Dendritic cell treated with granulocyte-macrophage colony-stimulating factor and Interleukin-4, amounts not matched to agents 40 ng/mL and 50 ng/mL, for 4 days (primary cell): Measurements from ENCODE around the gene PRELP.

ENCODE experiments used
- H3K27ac Mint-ChIP-seq: one replicate; pipeline ENCODE4 v1.8.0; 2022; ENCODE audit warnings: mild to moderate bottlenecking, mixed read lengths
- H3K27me3 Mint-ChIP-seq: one replicate; pipeline ENCODE4 v1.8.0; 2022; ENCODE audit warnings: mild to moderate bottlenecking, mixed read lengths
- H3K36me3 Mint-ChIP-seq: one replicate; pipeline ENCODE4 v1.8.0; 2022; ENCODE audit warnings: low read depth, mixed read lengths
- H3K4me1 Mint-ChIP-seq: one replicate; pipeline ENCODE4 v1.8.0; 2022; ENCODE audit warnings: low read depth, mixed read lengths
- H3K4me3 Mint-ChIP-seq: one replicate; pipeline ENCODE4 v1.8.0; 2022; ENCODE audit warnings: mild to moderate bottlenecking, moderate library complexity, mixed read lengths
- H3K9me3 Mint-ChIP-seq: one replicate; pipeline ENCODE4 v1.8.0; 2022; ENCODE audit warnings: mixed read lengths
- intact Hi-C: fragments of 100-400 bp; cut with micrococcal nuclease; formaldehyde crosslinking; loops from one replicate; pipeline ENCODE4 v1.15.0; 2022

Gene PRELP

GRCh38 chr1:203475012-203475981 lies at the start of gene PRELP:
TSS of gene PRELP (plus strand) at chr1:203475806. CDS start at chr1:203483185, 7,379 bp downstream.
- Mint-ChIP-seq H3K9me3 (no peaks in the 10 kb centered on the region), H3K27ac (no peak within 1 kb of the TSS), H3K36me3 (no peaks in the 10 kb centered on the region), H3K4me1 (peaks cover 5% of the 10 kb centered on the region), H3K27me3 (peaks cover 35% of the 10 kb centered on the region), H3K4me3 (no peak within 1 kb of the TSS)
- intact Hi-C loops, result no loop called here

- intact Hi-C loops, result loop anchor here (5.0 kb wide), 1 partner anchor 44 kb away; no protein-coding TSS in a partner anchor
- H3K36me3 Mint-ChIP-seq, result no peaks in the 10 kb centered on the region
- H3K27me3 Mint-ChIP-seq, result peaks cover 59% of the 10 kb centered on the region
- H3K9me3 Mint-ChIP-seq, result no peaks in the 10 kb centered on the region
- H3K4me1 Mint-ChIP-seq, result peaks cover 31% of the 10 kb centered on the region
- no peak overlapping the region for H3K4me3 Mint-ChIP-seq
- peak overlapping the region; percentile 25 for H3K27ac Mint-ChIP-seq
Observed at GRCh38 chr1:203426366-203426765, 49.2 kb upstream of the PRELP start.

- intact Hi-C loops, result loop anchor here (5.0 kb wide), 1 partner anchor 45 kb away; no protein-coding TSS in a partner anchor
- no peaks in the 10 kb centered on the region for H3K36me3 Mint-ChIP-seq
- peaks cover 28% of the 10 kb centered on the region for H3K4me1 Mint-ChIP-seq
- no peak overlapping the region for H3K27ac Mint-ChIP-seq
- no peaks in the 10 kb centered on the region for H3K9me3 Mint-ChIP-seq
- H3K27me3 Mint-ChIP-seq, result peaks cover 59% of the 10 kb centered on the region
- H3K4me3 Mint-ChIP-seq, result no peak overlapping the region
Observed at GRCh38 chr1:203426870-203427269, 48.7 kb upstream of the PRELP start.

DNA sequence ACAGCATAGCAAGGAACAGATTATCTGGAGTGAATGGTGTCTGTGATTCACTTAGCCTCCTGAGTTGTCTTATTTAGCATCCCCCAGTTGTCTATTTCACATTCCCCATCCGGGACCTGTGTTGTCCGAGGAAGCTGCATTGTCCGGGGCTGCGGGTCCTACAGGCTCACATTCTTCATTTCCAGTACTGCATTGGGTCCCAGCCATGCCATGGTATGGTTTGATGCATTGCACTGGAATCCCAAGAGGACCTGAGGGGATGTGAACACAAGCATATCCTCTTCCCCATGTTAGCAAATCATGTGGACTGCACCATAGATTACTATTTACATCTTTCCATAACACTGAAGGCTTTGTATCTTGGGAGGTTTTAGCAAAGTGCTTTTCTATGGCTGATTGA lies 48.2 kb upstream of the PRELP start:
- intact Hi-C loops, result loop anchor here (5.0 kb wide), 1 partner anchor 45 kb away; no protein-coding TSS in a partner anchor
- Mint-ChIP-seq H3K4me1 (peaks cover 23% of the 10 kb centered on the region), H3K27me3 (peaks cover 57% of the 10 kb centered on the region), H3K27ac (no peak overlapping the region), H3K4me3 (no peak overlapping the region), H3K9me3 (no peaks in the 10 kb centered on the region), H3K36me3 (no peaks in the 10 kb centered on the region)

DNA sequence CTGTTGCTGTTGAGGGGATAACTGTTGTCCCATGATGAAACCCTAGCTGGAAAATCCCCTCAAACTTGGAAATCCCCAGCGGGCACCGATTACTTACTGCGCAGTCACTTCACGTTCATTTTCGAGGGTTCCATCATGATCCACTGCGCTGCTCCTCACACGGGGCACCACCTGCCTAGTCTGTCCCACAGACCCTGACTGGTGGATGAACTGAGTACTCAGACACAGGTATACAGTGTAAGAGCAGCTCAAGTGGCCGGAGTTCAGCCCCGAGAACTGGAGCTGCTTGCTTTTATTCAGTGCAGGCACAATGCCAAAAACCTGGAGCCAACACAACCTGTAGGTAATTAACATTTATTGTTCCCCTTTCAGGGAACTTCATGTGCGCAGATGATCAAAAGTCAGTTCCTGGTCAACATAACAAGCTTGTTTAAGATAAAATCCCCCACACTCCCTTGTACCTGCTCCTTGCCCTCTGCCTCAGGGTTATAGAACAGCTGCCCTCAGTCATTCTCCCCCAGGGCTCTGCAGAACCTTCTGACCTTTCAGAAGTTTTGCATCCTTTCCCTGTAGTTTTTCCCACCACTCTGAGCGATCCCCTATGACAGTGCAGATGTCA lies 46.5 kb upstream of the PRELP start:
- peaks cover 54% of the 10 kb centered on the region for H3K27me3 Mint-ChIP-seq
- no peaks in the 10 kb centered on the region for H3K36me3 Mint-ChIP-seq
- H3K9me3 Mint-ChIP-seq, result no peaks in the 10 kb centered on the region
- H3K27ac Mint-ChIP-seq, result no peak overlapping the region
- peaks cover 23% of the 10 kb centered on the region for H3K4me1 Mint-ChIP-seq
- no peak overlapping the region for H3K4me3 Mint-ChIP-seq
- intact Hi-C loops, result loop anchor here (5.0 kb wide), 1 partner anchor 47 kb away; no protein-coding TSS in a partner anchor

DNA sequence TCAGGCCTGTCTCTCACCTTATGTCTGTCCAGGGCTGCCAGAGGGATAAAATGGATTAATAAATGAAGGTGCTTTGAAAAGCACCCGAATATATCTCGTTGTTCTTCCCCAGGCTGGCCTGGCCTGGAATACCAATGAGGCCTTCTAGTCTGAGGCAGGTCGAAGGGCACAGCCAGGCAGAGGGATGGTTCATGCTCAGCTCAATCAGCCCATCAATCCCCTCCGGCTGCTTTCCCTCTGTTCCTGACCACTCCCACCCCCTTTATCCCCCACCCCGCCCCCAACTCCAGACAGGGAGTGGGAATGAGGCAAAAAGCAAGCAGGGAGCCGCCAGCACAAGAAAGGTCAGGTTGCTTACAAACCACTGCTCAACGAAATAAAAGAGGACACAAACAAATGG lies 40.0 kb upstream of the PRELP start:
- Mint-ChIP-seq H3K4me1 (peaks cover 4% of the 10 kb centered on the region), H3K9me3 (no peaks in the 10 kb centered on the region), H3K27me3 (peaks cover 25% of the 10 kb centered on the region), H3K27ac (no peak overlapping the region), H3K4me3 (no peak overlapping the region), H3K36me3 (no peaks in the 10 kb centered on the region)
- intact Hi-C loops, result no loop called here

DNA sequence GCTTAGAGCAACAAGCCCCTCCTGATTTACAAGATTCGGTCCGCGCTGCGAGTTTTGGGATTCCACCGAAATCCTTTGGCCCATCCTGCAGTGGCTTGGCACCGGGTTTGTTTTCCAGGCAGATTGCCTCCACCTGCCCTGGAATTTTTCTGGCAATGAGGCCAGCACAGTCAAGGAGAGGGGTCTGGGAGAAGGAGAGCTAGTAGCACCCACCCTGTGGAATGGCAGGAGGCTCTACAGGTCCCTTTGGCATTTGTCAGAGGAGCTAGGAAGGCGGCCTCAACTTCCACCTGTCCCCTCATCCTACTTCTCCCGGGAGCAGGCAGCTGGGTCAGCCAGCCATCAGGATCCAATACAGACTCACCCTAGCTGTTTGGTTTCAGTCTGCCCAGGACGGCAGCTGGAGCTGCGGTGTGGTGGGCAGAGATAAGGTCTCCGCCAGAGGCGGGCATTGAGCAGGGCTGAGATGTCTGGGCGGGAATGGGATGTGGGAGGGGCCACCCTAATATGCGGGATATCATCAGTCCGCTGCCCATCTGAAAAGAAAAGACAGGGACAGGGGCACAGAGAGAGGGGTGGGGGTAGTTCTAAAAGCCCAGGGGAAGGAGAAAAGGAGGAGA lies 37.8 kb upstream of the PRELP start:
- Mint-ChIP-seq H3K27ac (no peak overlapping the region), H3K4me1 (peaks cover 4% of the 10 kb centered on the region), H3K4me3 (no peak overlapping the region), H3K27me3 (peaks cover 34% of the 10 kb centered on the region), H3K9me3 (no peaks in the 10 kb centered on the region), H3K36me3 (no peaks in the 10 kb centered on the region)
- intact Hi-C loops, result no loop called here

DNA sequence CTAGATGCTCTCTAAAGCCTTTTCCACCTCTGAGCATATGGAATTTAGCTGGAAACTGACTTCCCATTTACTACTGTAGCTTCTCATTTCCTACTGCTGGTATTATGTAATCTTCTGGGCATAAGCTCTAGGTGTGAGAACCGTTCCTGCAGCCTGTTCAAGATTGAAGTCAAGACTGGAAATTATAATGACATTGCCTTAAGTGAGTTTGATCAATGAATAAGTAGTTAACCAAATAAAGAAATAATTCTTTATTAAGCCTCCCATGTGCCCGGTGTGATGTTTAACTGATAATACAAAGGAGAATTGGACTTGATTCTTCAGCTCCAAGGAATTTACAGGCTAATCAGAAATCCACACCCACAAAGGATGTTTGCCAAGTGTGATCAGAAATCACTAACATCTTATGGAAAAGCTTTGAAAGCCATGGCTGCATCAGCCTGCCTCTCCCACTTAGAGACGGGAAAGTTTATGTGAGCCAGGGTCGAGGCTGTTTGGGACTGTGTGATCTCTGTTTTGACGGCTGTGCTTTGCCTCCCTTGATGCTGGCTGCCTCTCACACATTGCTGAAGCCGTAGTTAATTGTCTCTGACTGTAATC lies 36.4 kb upstream of the PRELP start:
- Mint-ChIP-seq H3K4me1 (peaks cover 4% of the 10 kb centered on the region), H3K36me3 (no peaks in the 10 kb centered on the region), H3K9me3 (no peaks in the 10 kb centered on the region), H3K27ac (no peak overlapping the region), H3K27me3 (peaks cover 29% of the 10 kb centered on the region), H3K4me3 (no peak overlapping the region)
- intact Hi-C loops, result no loop called here

DNA sequence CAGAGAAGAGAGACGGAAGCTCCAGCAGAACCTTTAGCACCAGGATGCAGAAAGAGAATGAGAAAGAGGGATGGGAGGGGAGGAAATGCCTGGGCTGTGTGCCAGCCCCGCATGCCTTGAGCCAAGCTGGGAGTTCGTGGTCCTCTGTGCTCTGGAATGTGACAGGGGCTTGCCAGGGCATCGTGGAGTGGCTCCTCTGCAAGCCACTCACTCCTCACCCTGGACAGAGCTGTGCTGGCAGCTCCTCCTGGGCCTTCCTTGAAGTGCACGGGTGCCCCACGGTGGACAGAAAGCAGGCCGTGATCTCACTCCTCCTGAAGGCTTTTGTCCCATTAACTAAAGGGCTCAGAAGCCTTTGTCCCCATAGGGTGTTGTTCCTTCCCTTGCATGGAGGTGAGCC lies 34.8 kb upstream of the PRELP start:
- intact Hi-C loops, result loop anchor here (2.0 kb wide), 1 partner anchor 100 kb away; no protein-coding TSS in a partner anchor
- Mint-ChIP-seq H3K27me3 (peaks cover 33% of the 10 kb centered on the region), H3K27ac (no peak overlapping the region), H3K4me3 (no peak overlapping the region), H3K4me1 (peaks cover 4% of the 10 kb centered on the region), H3K9me3 (peaks cover 12% of the 10 kb centered on the region), H3K36me3 (no peaks in the 10 kb centered on the region)

- intact Hi-C loops, result loop anchor here (2.0 kb wide), 1 partner anchor 101 kb away; no protein-coding TSS in a partner anchor
- H3K27me3 Mint-ChIP-seq, result peaks cover 37% of the 10 kb centered on the region
Observed at GRCh38 chr1:203441766-203442165, 33.8 kb upstream of the PRELP start.

GRCh38 chr1:203442821-203443220 lies 32.8 kb upstream of the PRELP start:
- Mint-ChIP-seq H3K4me1 (peaks cover 21% of the 10 kb centered on the region), H3K27me3 (peaks cover 39% of the 10 kb centered on the region), H3K27ac (no peak overlapping the region)

More at GRCh38 chr1:203441766-203442165, 33.8 kb upstream of the PRELP start:
- Mint-ChIP-seq H3K9me3 (peaks cover 15% of the 10 kb centered on the region), H3K27ac (no peak overlapping the region), H3K4me3 (no peak overlapping the region), H3K4me1 (peaks cover 12% of the 10 kb centered on the region), H3K36me3 (no peaks in the 10 kb centered on the region)

GRCh38 chr1:203443296-203443695 lies 32.3 kb upstream of the PRELP start:
- H3K4me3 Mint-ChIP-seq, result no peak overlapping the region
- peaks cover 21% of the 10 kb centered on the region for H3K4me1 Mint-ChIP-seq
- H3K27me3 Mint-ChIP-seq, result peaks cover 40% of the 10 kb centered on the region
- peaks cover 15% of the 10 kb centered on the region for H3K9me3 Mint-ChIP-seq
- intact Hi-C loops, result no loop called here
- no peaks in the 10 kb centered on the region for H3K36me3 Mint-ChIP-seq
- no peak overlapping the region for H3K27ac Mint-ChIP-seq

More at GRCh38 chr1:203442821-203443220, 32.8 kb upstream of the PRELP start:
- intact Hi-C loops, result no loop called here
- no peaks in the 10 kb centered on the region for H3K36me3 Mint-ChIP-seq
- H3K9me3 Mint-ChIP-seq, result peaks cover 15% of the 10 kb centered on the region
- no peak overlapping the region for H3K4me3 Mint-ChIP-seq

DNA sequence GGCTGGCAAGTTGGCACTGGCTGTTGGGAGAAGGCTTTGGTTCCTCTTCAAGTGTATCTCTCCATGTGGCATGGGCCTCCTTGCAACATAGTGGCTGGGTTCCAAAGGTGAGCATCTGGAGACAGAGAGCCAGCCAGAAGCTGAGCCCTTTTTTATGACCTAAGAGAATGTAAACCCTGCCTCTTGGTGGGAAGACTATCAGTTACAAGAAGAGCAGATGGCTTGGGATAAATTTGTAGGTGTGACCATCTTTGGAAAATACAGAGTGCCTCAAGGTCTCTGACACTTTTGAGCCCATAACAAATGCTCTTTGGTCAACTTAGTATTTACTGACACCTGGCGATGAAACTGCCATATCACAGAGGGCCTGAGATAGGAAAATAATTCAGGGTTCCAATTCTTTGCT lies 31.4 kb upstream of the PRELP start:
- intact Hi-C loops, result no loop called here
- Mint-ChIP-seq H3K4me3 (no peak overlapping the region), H3K4me1 (peaks cover 21% of the 10 kb centered on the region), H3K27me3 (peaks cover 43% of the 10 kb centered on the region), H3K27ac (no peak overlapping the region), H3K36me3 (no peaks in the 10 kb centered on the region), H3K9me3 (peaks cover 15% of the 10 kb centered on the region)
